Neural progenitor cell (in vitro differentiated cells): ENCODE data around the gene PGAM5.

ENCODE experiments used
- CTCF ChIP-seq: fragments of 200-600 bp; sonication (generic); IDR thresholded peaks from 2 replicates; pipeline ENCODE4 v1.5.1; 2017; ENCODE audit warnings: antibody characterized with exemption, mild to moderate bottlenecking
- EZH2 ChIP-seq: fragments of 200-600 bp; sonication (generic); IDR thresholded peaks from 2 replicates; pipeline ENCODE4 v1.6.1; 2017; ENCODE audit warnings: antibody characterized with exemption, mild to moderate bottlenecking, moderate library complexity
- EZH2phosphoT487 ChIP-seq: fragments of 200-600 bp; sonication (generic); IDR thresholded peaks from 2 replicates; pipeline ENCODE4 v1.6.1; 2017; ENCODE audit warnings: antibody characterized with exemption

DNA sequence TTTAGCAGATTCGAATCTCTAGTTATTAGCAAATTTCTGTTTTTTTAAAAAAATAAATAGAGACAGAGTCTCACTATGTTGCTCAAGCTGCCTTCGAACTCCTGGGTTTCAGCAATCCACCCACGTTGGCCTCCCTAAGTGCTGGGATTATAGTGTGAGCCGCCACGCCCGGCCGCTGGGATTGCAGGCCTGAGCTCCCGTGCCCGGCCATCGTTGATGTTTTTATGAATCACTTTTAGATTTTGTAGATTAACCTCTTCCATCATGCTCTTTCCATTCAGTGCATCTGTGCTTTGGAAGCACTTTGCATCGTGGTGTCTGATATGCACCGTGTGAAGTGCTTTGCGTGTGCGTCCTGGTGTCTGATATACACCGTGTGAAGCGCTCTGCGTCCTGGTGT is 20.9 kb downstream of the PGAM5 start:
- no peak for TF ChIP-seq EZH2
- TF ChIP-seq CTCF = no peak
- TF ChIP-seq EZH2phosphoT487 = no peak
